Fibroblast of peridontal ligament (primary cell): Measurements from ENCODE around the gene KRTAP5-3.
A peak's percentile ranks its signal among the peaks of the same experiment; 100 is the strongest.

ENCODE experiments used
- DNase-seq: peaks from one replicate; pipeline ENCODE4 v3.0.0-alpha.2; 2010; ENCODE audit errors: extremely low read depth

The KRTAP5-3 gene

DNA sequence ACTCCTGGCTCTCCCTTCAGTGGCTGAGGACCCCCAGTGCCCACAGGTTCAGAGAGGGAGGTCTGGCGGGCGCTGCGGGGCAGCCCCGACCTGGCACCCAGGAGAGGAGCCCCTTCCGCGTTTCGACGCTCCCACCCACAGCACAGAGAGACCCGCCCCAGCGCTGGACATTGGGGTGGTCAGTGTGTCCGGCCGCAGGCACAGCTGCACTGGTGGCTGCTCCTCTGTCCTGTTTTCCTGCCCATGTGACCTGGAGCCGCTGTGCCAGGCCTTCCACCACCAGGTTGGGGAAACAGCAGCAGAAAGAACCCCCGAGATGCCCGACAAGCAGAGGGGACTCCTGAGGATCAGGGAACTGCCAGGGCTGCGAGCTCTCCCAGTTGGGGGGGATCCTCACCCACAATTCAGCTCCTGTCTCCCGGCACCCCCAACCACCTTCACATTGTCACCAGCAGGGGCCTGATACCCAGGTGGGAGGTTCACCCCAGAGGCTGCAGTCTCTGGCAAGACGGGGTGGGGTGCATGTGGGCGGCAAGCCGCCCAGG, 35.0 kb upstream of the KRTAP5-3 start:
- no peak for DNase-seq

DNA sequence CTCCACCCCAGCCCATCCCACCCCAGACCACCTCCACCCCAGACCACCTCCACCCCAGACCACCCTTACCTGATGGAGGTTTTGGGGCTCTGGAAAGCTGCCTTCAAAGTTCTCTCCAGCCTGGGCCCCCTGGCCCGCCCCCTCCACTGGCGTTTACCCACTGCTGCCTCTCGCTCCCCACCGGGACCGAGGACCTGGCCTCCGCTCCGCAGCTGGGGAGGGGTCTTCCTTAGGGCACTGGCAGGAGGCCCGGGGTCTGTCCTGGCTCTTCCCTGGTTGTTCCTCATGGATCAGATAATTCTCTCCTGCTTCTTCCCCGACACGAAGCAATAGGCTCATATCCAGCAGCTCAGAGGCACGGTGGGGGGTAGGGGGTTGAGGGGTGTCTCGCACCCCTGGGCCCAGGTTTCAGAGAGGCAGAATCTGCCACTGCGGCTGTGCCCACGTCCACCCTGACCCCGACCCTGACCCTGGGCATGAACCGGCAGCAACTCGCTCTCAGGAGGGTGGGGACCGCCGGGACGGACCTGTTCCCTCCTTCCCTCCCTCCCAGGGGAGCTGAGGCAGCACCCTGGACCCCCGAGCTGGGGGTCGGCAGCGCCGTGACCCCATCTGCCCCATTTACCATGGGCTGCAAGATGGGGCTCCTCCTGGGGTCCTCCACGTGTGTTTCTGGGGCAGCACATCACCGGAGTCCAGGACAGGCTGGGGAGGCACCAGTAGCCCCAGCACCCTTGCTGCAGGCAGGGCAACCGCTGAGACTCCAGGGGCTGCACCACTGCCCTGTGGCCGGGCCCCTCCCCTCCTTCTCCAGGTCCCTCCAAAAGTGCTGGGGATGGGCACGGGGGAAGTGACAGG, 34.3 kb upstream of the KRTAP5-3 start:
- no peak for DNase-seq

DNA sequence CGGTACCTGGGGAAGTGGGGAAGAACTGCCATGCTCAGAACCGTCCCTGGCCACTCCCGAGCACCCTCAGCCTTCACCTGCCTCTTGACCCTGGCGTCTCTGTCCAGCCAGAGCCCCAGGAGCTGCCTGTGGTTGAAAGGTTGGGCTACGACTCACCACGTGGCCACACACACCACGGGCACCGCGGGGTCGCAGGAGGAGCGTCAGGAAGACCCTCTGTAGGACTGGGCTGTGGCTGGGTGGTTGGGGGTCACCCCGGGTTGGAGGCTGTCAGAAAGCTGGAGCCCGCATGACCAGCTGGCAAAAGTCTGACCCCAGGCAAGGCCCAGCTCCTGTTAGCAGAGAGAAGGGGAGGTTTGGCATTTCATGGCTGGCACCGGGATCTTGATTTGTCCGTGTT, 32.8 kb upstream of the KRTAP5-3 start:
- no peak for DNase-seq

DNA sequence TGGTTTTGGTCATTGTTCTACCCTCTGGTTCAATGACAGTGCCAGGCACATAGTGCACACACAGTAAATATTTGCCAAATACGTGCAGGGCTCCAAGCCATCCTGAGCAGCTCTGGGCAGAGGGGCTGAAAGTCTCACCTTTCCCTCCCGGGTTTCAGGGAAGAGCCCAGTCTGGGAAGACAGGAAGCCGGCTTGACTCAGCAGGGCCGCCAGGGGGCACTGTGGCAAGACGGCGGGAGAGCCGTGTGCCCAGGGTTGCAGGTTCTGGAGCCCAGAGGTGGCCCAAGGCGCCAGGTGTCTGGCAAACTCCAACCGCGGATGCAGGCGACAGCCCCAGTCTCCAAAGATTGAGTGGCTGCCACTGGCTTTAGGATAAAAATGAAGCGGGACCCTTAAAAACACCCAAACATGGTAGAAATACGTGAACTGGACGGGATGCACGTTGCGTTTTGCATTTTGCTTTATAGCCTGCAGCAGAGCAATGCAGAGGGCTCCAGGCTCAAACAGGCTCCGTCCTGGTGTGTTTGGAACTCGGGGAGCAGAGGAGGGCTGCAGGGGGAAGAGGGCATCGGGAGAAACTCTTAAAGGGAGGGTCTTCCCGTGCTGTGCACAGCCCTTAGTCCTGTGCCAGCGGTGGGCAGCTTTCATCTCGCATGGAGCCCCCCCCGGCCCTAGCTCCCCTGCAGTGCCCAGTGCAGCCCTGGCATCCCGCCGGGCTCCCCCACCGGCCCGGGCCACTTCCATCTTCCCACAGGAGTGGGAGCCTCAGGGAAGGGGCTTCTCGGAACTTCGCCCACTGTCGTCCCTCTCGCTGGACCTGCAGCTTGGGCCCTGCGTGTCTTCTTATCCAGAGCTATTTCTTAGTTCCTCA, 32.0 kb upstream of the KRTAP5-3 start:
- peak; percentile 2 for DNase-seq

DNA sequence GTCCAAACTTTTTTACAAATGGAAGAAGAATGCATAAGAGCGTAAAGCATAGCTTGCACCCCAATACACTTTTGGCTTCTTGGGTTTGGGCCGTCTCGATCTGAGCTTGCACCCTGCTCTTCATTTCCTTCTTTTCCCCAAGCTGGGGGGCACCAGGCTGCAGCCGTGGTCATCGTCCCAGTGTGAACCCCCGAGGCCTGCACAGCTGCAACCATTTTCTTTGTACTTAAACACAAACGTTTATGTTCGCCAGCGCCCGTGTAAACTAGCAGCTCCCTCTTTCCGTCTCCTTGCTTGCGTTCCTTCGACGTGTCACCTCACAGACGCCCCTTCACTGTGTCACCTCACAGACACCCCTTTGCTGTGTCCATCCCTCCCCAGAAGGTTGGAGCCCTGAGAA, 31.4 kb upstream of the KRTAP5-3 start:
- DNase-seq: no peak

DNA sequence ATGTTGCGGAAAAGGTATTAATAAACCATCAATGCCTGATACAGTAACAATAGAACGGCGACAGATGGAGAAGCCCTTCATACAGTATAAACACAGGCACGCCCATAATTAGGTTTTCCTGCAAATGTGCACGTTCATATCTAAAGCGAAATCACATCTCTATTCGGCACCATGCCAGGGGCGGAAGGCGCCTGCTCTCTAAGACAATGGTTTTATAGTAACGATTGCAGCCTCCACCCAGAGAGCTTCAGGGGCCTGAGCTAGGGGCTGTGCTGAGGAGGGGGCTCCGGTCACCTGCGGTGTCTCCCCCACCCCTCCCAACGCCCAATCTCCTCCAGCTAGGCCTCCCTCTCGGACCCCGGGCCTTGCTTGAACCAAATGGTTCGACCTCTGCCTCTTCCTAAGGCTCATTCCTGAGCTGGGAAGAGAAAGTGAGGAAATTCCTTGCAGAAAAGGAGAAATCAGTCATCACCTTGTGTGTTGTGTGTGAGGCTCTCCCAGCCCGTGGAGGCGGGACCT, 30.9 kb upstream of the KRTAP5-3 start:
- DNase-seq: no peak

DNA sequence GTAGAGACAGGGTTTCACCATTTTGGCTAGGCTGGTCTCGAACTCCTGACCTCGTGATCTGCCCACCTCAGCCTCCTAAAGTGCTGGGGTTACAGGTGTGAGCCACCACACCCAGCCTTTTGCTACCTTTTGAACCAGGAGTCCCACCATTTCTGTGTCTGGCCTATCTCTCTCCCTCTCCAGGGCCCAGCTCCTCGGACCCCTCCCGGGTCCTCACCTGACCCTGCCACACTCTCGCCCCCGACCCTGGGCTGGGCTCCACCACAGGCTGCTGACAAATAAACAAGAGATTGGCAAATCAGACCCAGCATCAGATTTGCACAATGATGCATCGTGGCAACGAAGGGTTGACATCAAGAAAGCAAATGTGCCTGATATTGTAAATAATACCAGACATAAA, 30.1 kb upstream of the KRTAP5-3 start:
- no peak for DNase-seq

DNA sequence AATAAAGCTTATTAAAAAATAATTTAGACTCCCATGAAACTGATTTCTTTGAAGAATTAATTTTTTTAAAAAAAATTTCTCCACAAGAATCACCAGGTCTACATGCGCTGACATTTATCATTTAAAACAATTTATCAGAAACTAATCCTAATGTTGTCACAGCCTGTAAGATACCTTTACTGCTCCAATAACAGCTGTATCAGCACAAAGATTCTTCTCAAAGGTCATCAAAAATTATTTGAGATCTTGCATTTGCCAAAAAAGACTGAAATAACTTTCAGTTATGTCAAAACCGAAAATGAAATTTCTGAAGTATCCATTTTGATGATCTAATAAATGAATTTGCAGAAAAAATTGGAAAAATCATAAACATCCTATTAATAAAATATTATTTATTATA, 29.4 kb upstream of the KRTAP5-3 start:
- no peak for DNase-seq

DNA sequence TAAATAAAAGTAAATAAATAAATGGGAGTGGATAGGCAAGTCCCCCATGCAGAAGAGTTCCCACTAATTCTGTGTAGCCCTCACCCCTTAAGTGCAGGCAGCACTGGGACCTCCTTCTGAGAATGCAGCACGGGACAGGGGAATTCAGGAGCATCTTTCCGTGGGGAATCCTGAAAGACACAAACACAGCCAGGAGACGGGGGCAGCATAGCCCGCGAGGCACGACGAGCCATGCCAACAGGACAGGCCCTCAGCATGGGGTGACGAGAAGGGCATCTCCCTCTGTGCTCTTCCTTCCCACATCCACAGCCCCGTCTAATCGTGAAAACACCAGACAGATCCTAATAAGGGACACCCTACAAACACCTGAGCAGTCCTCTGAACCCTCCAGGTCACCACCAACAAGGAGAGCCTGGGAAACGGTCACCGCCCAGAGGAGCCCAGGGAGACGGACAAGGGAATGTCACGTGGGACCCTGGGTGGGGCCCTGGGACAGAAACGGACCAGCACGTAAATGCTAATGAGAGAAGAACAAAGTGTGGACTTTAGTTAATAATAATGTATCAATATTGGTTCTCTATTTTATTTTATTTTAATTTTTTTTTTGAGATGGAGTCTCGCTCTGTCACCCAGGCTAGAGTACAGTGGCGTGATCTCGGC, 28.2 kb upstream of the KRTAP5-3 start:
- no peak for DNase-seq

DNA sequence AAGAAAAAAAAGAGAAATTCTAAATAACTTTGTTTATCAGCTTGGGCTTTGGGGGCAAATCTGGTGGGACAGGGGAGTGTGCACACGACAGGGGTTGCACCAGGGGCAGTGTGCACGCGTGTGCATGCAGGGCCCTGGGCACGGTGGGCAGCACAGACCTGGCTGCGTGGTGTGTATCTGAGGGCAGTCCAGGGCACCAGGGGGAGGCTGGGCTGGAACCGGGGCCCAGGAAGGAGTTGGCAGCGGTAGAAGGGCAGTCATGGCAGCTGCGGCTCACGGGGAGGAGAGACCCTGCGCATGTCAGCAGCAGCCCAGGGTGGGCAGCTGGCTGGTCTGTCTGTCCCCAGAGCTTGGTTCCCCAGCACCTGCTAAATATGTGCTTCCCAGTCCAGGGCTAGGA, 25.6 kb upstream of the KRTAP5-3 start:
- no peak for DNase-seq

DNA sequence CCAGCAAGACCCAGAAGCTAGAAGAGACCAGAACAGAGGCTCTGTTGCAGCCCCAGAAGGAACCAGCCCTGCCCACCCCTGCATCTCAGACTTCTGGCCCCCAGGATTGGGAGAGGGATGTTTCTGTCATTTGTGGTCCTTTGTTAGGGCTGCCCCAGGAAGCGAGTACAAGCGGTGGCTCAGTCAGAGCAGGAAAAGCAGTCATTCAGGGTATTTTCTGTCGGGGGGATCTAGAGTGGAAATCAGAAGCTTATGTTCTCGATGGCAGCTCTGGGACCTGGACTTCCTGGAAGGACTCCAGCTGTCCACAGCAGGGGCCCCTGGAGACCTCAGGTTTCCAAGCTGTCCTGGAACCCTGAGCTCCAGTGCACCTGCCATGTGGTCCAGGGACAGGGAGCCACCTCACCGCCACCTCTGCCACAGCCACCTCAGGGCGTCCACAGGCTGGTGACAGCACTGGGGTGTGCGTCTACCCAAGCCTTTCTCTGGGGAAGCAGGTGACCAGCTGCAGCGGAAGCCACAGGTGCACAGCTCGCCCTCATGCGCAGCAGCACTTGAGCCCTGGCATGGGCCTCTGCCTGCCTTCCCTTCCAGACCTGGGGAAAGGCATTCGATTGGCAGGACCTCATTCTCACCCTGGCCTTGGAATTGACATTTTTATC, 23.9 kb upstream of the KRTAP5-3 start:
- DNase-seq: no peak

DNA sequence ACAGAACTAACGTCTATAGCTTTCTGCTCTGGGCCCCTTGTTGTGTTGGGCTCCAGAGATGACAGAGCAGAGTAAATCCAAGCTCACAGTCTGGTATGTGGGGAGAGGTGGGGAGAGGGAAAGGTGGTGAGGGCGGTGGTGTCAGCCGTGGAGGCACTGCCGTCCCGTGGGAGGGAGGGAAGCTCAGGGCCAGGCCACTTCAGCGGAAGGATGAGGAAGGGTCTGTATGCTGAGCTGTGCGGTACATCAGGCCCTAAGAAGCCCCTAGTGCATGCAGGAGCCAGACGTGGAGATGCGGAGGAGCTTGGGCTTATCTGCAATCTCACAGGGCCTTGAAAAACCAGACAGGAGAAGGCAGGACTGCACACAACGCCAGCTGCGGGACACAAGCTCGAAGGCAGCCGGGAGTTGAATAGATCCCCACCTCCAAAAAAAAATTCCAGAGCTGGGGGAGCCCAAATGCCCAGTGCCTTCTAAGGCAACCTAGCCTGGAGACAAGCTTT, 22.9 kb upstream of the KRTAP5-3 start:
- no peak for DNase-seq

DNA sequence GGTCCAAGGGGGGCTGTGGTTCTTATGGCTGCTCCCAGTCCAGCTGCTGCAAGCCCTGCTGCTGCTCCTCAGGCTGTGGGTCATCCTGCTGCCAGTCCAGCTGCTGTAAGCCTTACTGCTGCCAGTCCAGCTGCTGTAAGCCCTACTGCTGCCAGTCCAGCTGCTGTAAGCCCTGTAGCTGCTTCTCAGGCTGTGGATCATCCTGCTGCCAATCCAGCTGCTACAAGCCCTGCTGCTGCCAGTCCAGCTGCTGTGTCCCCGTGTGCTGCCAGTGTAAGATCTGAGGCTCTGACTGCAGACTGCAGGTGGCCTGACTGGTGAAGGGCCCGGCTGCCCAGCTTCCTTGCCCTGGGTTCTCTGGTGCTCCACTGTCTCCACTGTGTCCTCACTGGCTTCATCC, 22.0 kb upstream of the KRTAP5-3 start:
- no peak for DNase-seq

DNA sequence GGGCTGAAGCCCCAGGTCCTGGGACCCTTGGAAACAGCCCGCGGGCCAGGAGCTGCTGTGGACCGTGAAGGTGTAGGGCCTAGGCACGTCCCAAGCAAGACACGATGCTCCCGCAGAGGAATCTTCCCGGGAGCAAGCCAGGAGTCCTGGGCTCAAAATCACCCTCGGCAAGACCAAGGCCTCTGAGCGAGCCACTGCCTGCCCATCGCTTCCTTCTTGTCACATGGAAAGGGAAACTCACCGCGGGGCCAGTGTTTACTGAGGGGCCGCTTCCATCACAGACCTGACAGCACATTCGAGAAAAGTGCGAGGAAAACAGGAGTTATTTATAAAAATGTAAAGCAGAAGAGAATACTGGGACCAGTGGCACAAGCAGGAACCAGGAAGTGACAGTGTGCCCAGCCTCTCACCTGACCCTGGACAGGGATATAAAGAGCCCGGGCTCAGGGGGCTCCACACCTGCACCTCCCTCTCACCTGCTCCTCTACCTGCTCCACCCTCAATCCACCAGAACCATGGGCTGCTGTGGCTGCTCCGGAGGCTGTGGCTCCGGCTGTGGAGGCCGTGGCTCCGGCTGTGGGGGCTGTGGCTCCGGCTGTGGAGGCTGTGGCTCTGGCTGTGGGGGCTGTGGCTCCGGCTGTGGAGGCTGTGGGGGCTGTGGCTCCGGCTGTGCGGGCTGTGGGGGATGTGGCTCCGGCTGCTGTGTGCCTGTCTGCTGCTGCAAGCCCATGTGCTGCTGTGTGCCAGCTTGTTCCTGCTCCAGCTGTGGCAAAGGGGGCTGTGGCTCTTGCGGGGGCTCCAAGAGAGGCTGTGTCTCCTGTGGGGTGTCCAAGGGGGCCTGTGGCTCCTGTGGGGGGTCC, 21.3 kb upstream of the KRTAP5-3 start, which contains the start of gene KRTAP5-5:
Gene KRTAP5-5 (plus strand): TSS at position 450 of the 860 bp plus-strand sequence. CDS start 66 bp downstream, at position 516.
- no peak for DNase-seq

DNA sequence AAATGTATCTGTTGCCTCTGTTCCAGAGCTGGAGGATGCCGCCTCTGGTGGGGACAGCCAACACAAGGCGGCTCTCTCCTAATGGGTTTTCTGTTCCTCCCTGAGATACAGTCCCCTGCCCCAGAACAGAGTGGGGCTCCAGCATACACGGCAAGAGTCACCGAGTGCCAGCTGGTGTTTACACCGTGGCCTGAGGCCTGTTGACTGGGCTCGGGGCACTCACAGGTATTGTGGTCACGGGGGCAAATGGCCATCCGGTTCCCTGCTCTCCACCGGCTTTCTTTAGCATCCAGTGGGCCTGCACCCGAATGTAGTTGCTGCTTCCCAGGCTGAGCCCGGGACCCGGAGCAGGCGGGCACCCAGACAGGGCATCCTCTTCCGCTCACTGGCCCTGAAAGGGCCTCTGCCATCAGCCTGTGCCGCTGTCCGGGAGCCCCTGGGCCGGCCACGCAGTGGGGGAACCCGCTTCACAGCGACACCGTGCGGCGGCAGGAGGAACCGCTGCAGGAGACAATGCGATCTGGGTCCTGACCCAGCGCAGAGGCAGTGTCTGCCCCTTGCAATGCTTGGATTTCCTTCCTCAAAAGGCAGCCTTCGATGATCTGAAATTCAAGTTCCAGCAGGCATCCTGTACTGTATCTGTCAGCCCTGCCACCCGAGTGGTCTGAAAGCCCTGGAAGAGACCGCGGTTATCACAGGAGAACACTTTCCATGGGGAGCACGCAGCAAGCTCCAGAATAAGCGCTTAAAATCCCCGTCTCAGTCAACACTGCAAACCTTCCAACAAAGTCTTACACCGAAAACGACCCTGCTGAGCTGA, 20.5 kb upstream of the KRTAP5-3 start:
- DNase-seq: peak; percentile 13

DNA sequence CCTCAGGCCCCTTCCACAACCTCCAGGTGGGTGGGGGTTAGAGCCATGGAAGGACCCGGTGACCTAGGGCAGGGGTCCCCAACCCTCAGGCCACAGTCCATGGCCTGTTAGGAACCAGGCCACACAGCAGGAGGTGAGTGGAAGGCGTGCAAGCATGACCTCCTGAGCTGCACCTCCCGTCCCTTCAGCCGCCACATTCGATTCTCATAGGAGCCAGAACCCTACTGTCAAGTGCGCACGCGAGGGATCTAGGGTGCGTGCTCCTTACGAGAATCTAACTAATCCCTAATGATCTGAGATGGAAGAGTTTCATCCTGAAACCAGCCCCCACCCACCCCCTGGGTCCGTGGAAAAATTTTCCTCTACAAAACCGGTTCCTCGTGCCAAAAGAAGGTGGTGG, 17.3 kb upstream of the KRTAP5-3 start:
- no peak for DNase-seq

DNA sequence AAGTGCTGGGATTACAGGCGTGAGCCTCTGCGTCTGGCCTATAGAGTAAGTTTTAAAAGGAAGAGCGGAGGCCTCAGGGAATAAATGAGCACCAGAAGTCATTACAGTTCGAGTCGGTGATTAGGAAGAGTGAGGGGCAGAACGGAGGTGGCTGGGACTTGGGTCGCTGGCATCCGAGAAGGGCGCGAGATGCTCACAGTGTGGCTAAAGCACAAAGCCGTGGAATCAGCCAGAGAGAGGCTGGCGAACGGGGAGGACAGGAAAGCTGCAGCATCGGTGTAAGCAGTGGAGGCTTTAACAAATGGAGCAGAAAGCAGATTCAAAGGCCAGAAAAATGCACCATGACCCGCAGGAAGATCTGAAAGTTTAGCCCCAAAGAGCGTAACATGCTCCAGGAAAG, 16.4 kb upstream of the KRTAP5-3 start:
- no peak for DNase-seq

DNA sequence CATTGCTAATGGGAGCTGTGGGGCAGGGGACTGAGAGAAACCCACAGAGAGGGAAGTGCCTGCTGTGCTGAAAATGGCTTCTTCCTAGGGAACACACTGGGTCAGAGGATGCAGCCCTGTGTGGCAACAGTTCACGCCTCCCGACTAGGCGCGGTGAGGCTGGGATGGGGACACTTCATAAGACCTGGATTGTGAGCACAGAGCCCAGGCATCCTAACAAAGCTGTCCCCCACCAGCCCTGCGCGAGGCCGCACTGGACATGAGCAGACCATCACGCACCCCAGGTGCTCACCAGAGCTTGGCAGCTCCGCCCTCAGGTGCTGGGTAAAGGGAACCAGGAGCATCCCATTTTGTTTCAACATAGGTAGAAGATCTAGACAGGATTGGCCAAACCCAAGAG, 15.5 kb upstream of the KRTAP5-3 start:
- DNase-seq: no peak

DNA sequence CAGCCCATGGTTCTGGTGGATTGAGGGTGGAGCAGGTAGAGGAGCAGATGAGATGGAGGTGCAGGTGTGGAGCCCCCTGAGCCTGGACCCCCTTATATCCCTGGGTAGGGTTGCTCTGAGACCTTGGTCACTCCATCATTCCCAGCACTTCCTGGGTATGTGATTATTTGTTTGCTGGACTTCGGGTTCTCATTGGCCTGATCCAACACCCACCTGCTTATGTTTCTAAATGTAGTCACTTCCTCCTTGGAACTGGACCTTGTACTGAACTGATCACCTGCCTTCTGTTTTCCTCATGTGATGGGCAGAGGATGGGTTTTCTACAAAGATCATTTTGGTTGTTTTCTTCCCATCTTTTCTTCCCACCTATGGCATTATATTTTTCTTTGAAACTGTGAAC, 13.8 kb upstream of the KRTAP5-3 start, which contains the start of gene KRTAP5-4:
Gene KRTAP5-4 (minus strand): TSS at position 53 of the 400 bp plus-strand sequence. CDS start 45 bp downstream, at position 8.
- DNase-seq: no peak
